Measurements from ENCODE around the gene IRF4.

The IRF4 gene

DNA sequence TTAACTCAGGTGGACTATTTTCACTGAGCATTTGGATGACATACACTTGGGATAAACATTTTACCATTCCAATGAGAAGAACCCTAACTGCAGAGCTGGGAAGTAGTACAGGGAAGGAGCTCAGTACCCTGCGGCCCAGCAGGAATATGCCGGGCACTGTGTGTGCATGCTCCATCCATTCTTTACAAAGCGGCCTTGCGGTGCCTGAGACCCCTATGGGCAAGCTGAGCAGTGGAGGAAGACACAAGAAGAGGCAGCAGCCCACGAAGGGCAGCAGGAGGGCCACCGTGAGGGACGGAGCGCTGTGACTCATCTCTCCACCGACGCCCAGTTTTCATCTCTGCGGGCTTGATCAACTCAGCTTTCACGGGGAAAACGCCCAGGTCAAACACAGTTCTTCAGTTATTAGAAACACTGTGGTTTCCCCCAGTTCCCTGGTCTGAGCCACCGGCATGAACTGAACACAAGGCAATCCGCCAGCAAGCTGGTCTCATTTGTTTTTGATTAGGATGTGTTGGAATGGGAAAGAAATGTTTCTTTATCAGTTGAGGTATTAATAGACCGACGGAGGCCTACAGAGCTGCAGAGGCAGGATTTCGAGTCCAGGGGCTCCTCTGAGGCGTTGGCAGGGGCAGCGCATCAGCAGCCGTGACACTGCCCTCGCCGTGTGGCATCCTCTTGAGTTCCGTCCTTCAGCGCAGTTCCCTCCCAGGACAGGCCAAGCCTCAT is 44.9 kb downstream of the IRF4 start:
- TF ChIP-seq, protein P1, sequence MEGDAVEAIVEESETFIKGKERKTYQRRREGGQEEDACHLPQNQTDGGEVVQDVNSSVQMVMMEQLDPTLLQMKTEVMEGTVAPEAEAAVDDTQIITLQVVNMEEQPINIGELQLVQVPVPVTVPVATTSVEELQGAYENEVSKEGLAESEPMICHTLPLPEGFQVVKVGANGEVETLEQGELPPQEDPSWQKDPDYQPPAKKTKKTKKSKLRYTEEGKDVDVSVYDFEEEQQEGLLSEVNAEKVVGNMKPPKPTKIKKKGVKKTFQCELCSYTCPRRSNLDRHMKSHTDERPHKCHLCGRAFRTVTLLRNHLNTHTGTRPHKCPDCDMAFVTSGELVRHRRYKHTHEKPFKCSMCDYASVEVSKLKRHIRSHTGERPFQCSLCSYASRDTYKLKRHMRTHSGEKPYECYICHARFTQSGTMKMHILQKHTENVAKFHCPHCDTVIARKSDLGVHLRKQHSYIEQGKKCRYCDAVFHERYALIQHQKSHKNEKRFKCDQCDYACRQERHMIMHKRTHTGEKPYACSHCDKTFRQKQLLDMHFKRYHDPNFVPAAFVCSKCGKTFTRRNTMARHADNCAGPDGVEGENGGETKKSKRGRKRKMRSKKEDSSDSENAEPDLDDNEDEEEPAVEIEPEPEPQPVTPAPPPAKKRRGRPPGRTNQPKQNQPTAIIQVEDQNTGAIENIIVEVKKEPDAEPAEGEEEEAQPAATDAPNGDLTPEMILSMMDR (IDR thresholded peaks at IDR 0.05; ENCODE audit: insufficient read depth, missing control alignments), result no peak
- FAIRE-seq (no peak), DNase-seq (ENCODE audit: insufficient read length, low spot score) (no peak)

DNA sequence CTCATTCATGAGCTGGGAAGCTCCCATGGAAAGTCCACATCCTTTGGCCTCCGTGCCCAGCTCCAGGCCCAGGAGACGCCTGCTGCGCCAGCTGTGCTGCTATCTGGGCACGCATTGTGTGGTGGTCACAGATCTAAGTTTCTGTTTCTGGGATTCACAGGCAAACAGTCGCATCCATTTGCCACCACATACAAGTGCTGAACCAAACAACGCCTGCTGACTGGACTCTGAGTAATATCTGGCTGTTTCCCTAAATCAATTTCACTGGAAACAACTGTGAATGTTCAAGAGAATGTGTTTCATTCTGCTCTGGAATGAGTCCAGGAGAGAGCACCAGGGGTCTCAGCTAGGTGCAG is 45.5 kb downstream of the IRF4 start:
- TF ChIP-seq, protein P1 (IDR thresholded peaks at IDR 0.05; ENCODE audit: insufficient read depth, missing control alignments), result no peak
- FAIRE-seq, result no peak
- DNase-seq (ENCODE audit: insufficient read length, low spot score), result no peak

DNA sequence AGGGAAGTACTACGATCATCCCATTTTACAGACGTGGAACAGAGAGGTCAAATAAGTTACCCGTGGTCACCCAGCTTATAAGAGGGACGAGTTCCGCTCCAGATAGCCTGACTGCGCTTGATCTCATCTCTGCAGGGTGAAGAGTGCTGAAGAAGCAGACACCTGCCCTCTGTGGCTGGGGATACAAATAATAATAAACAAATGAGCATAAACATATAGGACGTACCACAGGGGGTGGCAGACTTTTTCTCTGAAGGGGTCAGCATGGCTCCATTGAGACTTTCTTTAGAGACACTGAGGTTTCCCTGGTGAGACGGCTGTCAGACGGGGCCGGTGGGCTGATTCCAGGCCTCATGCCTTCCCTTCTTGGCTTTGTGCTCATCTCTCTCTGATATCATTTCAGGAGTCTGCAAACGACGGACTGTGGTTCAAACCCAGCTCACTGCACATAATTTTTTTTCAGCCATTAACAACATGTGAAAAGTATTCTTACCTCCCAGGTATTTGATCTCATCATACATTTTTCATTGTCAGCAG is 47.1 kb downstream of the IRF4 start:
- DNase-seq (ENCODE audit: insufficient read length, low spot score) (no peak), FAIRE-seq (no peak)
- TF ChIP-seq, protein P1 (IDR thresholded peaks at IDR 0.05; ENCODE audit: insufficient read depth, missing control alignments), result no peak

DNA sequence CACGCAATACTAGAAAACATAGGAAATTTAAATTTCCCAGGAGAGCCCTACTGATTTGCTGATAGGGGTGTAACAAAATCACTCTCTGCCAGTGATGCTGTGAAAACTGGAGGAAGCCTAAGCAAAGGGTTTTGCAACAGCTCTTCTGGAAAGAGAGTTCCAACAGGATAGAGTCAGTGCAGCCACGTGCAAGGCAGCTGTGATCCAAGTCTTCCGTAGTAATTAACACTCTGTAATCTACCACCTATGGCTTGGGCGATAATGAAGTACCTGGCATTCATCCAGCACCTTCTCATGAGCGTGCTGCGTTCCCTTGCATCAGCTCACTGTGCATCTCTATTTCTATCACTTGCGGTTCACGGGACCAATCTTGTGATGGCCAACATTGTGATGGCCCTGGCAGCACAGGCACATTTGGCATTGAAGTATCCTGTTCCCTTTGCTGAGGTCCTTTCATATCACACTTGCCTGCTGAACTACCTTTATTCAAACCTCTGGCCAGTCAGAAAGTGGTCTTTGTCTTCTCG is 48.2 kb downstream of the IRF4 start:
- DNase-seq (ENCODE audit: insufficient read length, low spot score), result no peak
- TF ChIP-seq, protein P1 (IDR thresholded peaks at IDR 0.05; ENCODE audit: insufficient read depth, missing control alignments), result no peak
- FAIRE-seq, result no peak

DNA sequence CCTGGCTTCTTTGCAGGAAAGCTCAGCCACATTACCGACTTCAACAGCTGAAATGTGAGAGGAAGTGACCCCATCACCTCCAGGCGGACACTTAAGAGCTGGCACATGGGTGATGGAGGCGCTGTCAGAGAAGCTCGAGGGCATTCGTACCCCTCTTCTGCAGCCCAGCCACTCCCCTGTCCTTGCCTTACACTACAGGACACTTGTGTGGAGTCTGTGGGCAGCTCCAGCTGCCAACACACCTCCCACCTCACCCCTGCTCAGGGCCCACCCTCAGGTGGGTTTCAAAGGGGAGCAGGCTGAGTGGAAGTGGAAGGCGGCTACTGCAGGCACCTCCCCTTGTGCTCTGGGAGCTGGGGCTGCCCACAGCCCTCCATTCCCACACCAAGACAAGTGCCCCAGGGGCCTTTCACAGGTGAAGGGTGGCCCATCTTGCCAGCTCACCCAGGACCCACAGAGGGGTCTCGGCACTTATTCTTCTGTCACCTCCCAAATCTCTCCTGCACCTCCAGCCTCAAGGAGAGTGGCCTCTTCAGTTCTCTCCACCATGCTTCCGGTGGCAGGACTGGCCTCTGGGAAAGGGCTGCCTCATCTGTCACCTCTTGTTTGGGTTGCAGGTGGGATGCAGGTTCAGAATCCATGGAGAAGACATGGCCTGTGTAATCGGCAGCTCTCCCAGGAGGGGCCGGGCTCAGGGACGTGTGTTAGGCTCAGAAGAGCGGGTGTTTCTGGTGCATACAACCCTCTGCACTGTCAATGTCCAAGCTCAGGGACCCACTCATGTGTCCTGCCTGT is 49.8 kb downstream of the IRF4 start:
- DNase-seq (ENCODE audit: insufficient read length, low spot score) (no peak), FAIRE-seq (no peak)
- TF ChIP-seq, protein P1 (IDR thresholded peaks at IDR 0.05; ENCODE audit: insufficient read depth, missing control alignments), result no peak

DNA sequence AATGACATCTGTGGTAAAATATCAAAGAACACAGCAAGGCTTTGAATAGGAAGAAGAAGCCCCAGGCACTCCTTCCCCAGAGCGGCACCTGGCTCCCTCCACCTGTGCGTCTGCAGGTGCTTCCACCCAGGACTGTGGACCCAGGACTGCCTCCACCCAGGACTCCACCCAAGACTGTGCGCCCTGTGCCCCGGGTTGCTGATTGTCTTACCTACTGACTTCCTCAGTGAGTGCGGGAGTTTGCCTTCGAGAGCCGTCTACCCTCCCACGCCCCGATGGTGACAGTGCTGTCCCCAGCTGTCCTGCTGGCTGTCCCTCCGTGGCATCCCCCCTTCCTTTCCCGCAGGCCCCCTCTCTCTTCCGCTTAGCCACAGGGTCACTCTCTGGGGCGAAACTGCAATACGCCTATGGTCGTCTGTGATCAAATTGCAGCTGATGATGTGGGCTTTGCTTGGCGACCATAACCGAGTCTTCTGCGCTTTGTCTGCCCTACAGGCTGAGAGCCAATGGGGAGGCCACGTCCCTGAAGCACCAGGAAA is 52.1 kb downstream of the IRF4 start:
- DNase-seq (ENCODE audit: insufficient read length, low spot score), result no peak
- no peak for FAIRE-seq

More for the DNA sequence above, 52.1 kb downstream of the IRF4 start:
- TF ChIP-seq, protein P1 (IDR thresholded peaks at IDR 0.05; ENCODE audit: insufficient read depth, missing control alignments), result no peak

All from D721Med (cell line).